ENCODE data around the gene OSBPL6.

The OSBPL6 gene

DNA sequence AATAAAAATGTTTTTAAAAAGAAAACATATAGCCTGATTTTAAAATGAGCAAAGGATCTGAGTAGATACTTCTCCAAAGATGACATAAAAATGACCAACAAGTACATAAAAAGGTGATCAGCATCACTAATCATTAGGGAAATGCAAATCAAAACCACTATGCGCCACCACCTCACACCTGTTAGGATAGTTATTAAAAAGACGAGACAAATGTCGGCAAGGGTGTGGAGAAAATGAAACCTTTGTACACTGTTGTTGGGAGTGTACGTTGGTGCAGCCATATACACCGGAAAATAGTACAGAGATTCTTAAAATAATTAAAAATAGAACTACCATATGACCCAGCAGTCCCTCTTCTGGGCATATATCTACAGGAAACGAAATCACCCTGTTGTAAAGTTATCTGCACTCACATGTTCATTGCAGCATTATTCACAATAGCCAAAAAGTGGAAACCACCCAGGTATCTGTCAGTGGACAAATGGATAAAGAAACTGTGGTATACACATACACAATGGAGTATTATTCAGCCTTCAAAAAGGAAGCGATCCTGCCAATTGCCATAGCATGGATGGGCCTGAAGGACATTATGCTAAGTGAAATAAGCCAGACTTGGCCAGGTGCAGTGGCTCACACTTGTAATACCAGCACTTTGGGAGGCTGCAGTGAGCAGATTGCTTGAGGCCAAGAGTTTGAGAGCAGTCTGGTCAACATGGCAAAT lies 165.0 kb downstream of the OSBPL6 start:
- no peak for DNase-seq (ENCODE audit: low spot score)

GRCh38 chr2:178361588-178361987 lies 167.3 kb downstream of the OSBPL6 start:
- no peak for DNase-seq (ENCODE audit: low spot score)

- no peak for DNase-seq (ENCODE audit: low spot score)
Measured at GRCh38 chr2:178363252-178363651, 168.9 kb downstream of the OSBPL6 start.

GRCh38 chr2:178365116-178365515 lies 170.8 kb downstream of the OSBPL6 start:
- DNase-seq (ENCODE audit: low spot score): no peak

GRCh38 chr2:178366412-178366811 lies 172.1 kb downstream of the OSBPL6 start:
- DNase-seq (ENCODE audit: low spot score): no peak

- no peak for DNase-seq (ENCODE audit: low spot score)
Measured at GRCh38 chr2:178367344-178367743, 173.0 kb downstream of the OSBPL6 start.

- DNase-seq (ENCODE audit: low spot score): no peak
Measured at GRCh38 chr2:178374865-178375264, 180.6 kb downstream of the OSBPL6 start.

GRCh38 chr2:178377046-178377445 lies 182.7 kb downstream of the OSBPL6 start:
- no peak for DNase-seq (ENCODE audit: low spot score)

DNA sequence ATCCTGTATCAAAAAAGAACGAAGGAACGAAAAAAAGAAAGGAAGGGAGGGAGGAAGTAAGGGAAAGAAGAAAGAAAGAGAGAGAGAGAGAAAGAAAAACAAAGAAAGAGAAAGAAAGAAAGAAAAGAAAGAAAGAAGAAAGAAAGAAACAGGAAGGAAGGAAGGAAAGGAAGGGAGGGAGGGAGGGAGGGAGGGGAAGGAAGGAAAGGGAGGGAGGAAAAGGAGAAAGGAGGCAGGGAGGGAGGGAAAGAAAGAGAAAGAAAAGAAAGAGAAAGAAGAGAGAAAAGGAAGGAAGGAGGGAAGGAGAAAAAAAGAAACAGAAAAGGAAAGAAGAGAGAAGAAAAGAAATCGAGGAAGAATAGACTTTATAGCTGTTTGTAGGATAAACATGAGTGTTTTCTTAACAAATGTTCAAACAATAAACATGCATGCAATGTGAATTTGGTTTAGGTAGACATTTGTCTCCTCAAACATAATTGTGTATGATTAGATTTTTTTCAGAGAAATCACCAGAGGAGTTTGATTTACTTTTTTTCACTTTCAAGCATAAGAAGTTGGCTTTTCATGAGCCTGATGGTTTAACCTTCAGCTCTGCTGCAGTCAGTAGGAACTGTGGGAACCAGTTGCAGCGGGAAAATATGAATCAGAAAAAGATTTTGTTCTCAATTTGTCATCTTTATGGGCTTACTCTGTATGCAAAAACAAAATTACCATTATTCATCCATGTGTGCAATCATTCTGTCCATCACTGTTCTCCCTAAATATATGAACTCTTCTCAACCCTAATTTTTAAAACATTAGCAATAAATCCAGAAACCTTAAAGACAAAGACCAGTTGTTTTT lies 185.1 kb downstream of the OSBPL6 start:
- no peak for DNase-seq (ENCODE audit: low spot score)

GRCh38 chr2:178380763-178381162 lies 186.5 kb downstream of the OSBPL6 start:
- no peak for DNase-seq (ENCODE audit: low spot score)

DNA sequence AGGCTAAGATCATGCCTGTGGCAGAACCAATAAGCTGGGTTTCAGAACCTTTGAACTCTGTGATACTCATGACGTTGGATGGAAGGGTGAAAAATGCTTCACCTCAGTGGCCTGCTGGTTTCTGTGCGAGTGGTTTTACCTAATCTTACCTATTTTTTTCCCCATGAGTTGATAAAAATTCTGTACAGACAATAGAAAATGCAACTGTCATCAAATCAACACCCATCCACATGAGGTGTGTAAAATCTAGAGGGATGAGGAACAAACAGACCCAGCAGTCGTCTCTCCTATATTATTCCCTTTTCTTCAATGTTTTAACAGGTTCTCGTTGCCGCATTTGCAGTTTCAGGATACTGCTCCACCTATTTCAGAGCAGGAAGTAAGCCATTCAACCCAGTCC lies 189.4 kb downstream of the OSBPL6 start:
- no peak for DNase-seq (ENCODE audit: low spot score)

GRCh38 chr2:178385595-178386148 lies 191.4 kb downstream of the OSBPL6 start:
- DNase-seq (ENCODE audit: low spot score): no peak

DNA sequence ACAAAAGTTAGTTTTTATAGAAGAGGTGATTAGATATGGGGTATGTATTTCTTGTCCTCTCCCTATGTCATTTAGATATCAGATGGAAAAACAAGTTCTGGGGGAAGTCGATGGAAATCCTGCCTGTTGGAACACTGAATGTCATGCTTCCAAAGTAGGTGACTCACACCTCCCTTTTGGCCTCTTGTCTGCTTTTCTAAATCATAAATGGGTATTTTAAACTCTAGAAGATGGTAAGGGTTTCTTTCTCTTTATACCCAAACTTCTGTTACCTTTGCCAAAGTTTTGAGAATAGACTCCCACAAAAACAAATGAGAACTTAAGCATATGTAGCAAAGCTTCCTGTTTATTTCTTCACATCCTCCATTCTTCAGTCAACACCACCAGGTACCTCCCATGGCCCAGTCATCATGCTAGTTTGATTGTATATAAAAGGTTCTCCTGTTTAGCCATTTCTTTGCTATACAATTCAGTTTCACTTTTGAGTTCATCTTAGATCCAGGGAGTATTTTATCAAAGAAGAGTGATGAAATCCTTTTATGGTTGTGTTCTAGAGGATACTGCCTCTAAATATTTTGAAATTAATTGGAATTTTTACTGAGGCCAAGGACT lies 192.8 kb downstream of the OSBPL6 start:
- no peak for DNase-seq (ENCODE audit: low spot score)

- DNase-seq (ENCODE audit: low spot score): no peak
Measured at GRCh38 chr2:178388287-178388686, 194.0 kb downstream of the OSBPL6 start.

DNA sequence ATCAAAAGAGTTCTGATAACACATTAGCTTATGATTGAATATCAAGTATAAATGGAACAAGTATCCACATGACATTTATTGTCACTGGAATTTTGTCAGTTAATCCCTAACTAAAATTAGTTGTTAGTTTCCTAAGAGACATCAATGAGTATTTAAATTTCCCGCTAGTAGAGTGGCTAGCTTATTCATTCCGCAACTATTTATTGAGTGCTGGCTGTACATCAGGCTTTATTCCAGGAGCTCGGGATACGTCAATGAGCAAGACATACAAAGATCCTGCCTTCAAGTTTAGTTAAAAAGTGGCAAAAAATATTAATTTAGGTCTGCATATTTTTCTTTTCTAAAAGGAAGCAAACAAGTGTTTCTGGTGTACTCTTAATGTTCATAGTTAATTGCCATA lies 197.4 kb downstream of the OSBPL6 start:
- no peak for DNase-seq (ENCODE audit: low spot score)

- peak; percentile 25 for DNase-seq (ENCODE audit: low spot score)
Measured at GRCh38 chr2:178392215-178392614, 197.9 kb downstream of the OSBPL6 start.

DNA sequence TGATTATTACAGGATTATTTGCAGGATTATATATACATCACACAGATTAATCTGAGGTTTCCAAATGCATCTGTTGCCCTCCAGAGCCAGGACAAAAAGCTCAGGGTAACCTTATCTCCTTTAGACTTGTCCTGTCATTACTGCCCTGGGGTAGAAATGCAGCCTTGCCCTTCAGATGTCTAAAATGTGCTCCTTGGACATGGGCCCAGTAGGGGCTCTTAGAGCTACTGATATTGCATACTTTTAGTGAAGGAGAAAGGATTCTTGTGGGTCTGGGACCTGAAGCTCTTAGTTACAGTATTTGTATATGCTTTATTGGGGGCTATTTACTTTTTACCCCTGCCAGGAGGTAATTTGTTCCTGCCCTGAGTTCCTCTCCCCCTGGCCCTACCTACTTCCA lies 200.5 kb downstream of the OSBPL6 start:
- no peak for DNase-seq (ENCODE audit: low spot score)

- no peak for DNase-seq (ENCODE audit: low spot score)
Measured at GRCh38 chr2:178395295-178395694, 201.0 kb downstream of the OSBPL6 start.

- no peak for DNase-seq (ENCODE audit: low spot score)
Measured at GRCh38 chr2:178395941-178396570, 201.7 kb downstream of the OSBPL6 start.

GRCh38 chr2:178397002-178397605 lies 202.8 kb downstream of the OSBPL6 start:
- peak; percentile 50 for DNase-seq (ENCODE audit: low spot score)

GRCh38 chr2:178401994-178402437 lies 207.7 kb downstream of the OSBPL6 start:
- no peak for DNase-seq (ENCODE audit: low spot score)

Measured in AG08395 (cell line).